Neural cell (in vitro differentiated cells): ENCODE measurements around the gene HS6ST3.

Source experiments
- CTCF ChIP-seq: fragments of 450-650 bp; IDR thresholded peaks from 2 replicates; pipeline ENCODE4 v1.5.1; 2014; ENCODE audit warnings: antibody characterized with exemption, mild to moderate bottlenecking, moderate library complexity; ENCODE audit not compliant: poor library complexity, severe bottlenecking
- EP300 ChIP-seq: fragments of 450-650 bp; conservative IDR thresholded peaks from 2 replicates; pipeline ENCODE4 v1.6.1; 2014; ENCODE audit warnings: antibody characterized with exemption, mild to moderate bottlenecking, moderate library complexity; ENCODE audit not compliant: poor library complexity, severe bottlenecking
- MXI1 ChIP-seq: fragments of 450-650 bp; conservative IDR thresholded peaks from 2 replicates; pipeline ENCODE4 v1.6.1; 2014; ENCODE audit warnings: antibody characterized with exemption, mild to moderate bottlenecking; ENCODE audit not compliant: poor library complexity, severe bottlenecking
- RAD21 ChIP-seq: fragments of 450-650 bp; conservative IDR thresholded peaks from 2 replicates; pipeline ENCODE4 v1.6.1; 2014; ENCODE audit warnings: antibody characterized with exemption, mild to moderate bottlenecking, moderate library complexity
- REST ChIP-seq: IDR thresholded peaks from 2 replicates; pipeline ENCODE4 v1.6.1; 2012; ENCODE audit warnings: borderline replicate concordance

- TF ChIP-seq EP300 = no peak
- TF ChIP-seq CTCF = no peak
- TF ChIP-seq RAD21 = no peak
- TF ChIP-seq REST = no peak
- TF ChIP-seq MXI1 = no peak
Observed at GRCh38 chr13:96299235-96299634, 209.3 kb downstream of the HS6ST3 start.
